NCI-H1436 treated with DMSO at 0.1 percent for 48 hours (cell line): ENCODE results near the gene PCAT7.
"Not testable (repeated sequence)": the region's sequence is repeated elsewhere in the genome, so short reads cannot be mapped to it uniquely, and the experiment has no call there.

Source experiments
- DNase-seq: peaks from one replicate; lab custom pipeline; 2025; lab: John Stamatoyannopoulos, UW

Gene PCAT7

DNA sequence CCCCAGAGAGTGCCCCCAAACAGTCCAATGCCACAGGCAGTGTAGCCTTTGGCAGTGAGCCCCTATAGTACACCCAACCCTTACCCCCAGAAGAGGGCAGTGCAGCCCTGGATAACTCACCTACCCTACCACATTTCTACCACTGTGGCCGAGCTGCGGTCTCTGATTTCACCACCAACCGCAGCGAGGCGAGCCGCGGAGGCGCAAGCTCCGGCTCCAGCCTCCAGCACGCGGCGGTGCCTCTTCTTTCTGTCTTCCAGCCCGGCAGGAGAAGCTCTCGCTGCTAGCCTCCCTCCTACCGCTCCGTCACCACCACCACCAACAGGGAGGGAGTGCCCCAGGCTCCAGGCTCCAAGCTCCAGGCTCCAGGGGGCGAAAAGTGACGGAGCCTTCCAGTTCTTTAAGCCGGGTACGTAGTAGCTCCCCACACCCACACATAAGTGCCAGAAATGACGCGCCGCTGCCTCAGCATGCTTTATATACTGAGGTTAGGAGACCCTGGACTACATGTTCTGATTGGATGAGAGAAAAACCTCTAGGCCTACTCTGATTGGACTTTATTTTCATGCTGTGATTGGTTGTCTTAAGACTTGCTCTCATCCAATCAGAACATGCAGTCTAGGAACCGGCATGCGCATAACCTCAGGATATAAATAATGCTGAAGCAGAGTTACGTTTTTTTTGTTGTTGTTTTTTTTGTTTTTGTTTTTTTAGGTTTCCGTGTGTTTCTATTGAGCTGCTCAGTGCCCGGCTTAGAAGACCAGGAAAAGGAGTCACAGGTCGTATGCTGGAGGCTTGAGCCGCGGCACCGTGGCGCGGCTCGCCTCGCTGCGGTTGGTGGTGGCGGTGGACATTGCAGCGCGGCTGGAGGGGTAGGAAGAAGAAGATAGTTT lies at the start of gene PCAT7:
PCAT7 (plus strand) TSS at position 645 of the 893 bp plus-strand sequence.
- DNase-seq, result peak; percentile 68

DNA sequence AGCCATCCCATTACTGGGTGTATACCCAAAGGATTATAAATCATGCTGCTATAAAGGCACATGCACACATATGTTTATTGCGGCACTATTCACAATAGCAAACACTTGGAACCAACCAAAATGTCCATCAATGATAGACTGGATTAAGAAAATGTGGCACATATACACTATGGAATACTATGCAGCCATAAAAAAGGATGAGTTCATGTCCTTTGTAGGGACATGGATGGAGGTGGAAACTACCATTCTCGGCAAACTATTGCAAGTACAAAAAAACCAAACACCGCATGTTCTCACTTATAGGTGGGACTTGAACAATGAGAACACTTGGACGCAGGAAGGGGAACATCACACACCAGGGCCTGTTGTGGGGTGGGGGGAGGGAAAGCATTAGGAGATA lies 48.5 kb upstream of the PCAT7 start:
- not testable (repeated sequence) for DNase-seq

DNA sequence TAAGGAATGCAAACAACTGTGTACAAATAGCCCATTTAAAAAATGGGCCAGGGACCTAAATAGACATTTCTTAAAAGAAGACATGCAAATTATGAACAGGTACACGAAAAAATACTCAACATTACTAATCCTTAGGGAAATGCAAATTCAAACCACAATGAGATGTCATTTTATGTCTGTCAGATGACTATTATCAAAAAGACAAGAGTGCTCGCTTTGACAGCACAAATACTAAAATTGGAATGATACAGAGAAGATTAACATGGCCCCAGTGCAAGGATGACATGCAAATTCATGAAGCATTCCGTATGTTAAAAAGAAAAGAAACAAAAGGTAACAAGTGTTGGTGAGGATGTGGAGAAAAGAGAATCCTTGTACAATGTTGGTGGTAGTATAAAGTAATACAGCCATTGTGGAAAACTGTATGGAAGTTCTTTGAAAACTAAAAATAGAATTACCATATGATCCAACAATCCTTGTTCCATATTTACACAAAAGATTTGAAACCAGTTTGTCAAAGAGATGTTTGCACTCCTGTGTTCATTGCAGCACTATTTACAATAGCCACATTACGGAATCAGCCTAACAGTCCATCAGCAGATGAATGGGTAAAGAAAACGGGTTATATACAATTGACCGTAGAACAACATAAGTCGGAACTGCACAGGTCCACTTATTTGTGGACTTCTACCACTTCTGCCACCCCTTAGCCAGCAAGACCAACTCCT lies 47.2 kb upstream of the PCAT7 start:
- no peak for DNase-seq

DNA sequence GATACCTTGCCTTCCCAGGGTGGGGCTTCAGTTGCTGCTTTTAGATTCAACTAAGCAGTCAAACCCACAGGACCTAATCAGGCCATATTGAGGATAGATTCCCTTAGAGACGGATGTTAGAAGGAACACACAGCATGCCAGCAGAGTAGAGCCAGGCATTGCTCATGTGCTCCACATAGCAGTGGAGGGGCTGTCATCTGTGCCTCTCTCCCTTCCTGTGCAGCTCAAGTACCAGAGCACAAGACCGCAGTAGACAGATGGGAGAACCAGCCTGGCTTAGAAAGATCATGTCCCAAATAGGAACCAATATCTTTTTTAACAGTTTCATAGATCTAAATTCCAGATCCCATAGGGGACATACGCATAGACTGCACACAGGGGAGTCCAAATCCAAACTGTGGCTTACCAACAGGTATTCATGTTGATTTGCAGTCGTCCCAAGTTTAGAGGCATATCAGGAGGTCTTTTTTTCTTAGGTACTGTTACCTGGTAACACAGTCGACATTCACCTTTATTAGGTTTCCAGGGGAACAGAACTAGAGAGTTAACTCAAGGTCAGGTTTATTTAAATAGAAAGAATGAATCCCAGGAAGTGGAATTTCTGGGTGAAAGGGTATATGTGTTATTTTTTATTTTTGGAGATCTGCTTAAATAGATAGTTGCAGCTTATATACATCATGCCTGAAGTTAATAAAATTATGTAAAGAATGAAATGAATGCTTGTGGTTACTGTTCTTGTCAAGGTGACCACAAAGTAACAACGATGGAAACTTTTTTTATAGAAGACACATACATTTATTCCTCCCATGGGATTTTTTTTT lies 43.5 kb upstream of the PCAT7 start:
- DNase-seq, result no peak

DNA sequence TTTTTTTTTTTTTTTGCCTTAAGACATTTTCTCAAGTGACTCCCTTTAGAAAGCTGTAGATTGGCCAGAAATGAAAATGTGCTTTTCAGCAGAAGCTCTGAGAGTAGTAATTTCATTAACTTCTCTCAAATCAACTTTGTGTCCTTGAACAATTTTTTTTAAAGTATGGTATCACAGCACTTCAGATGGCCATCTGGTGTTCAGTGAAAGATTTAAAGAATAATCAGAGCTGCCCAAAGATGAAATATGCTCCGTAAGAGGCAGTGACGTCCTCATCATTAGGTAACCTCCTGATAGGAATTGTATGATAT lies 43.0 kb upstream of the PCAT7 start:
- no peak for DNase-seq

DNA sequence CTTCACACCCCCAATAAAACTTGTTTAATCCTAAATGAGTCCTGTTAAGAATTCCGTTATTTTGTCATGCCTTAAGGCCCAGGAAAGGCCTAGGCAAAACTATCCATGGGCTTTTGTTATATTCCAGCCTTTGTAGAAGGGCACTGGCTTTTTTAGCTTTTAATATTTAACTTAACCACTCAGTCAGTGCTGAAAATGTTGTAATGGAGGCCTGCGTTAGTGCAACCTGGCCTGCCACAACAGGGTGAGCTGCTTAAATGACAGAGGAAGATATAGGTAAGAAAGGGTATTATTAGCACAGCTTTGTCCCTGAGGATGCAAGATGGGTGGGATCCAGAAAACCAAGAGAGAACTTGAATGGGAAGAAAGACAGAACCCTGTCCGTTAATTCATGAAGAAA lies 40.2 kb upstream of the PCAT7 start:
- no peak for DNase-seq

DNA sequence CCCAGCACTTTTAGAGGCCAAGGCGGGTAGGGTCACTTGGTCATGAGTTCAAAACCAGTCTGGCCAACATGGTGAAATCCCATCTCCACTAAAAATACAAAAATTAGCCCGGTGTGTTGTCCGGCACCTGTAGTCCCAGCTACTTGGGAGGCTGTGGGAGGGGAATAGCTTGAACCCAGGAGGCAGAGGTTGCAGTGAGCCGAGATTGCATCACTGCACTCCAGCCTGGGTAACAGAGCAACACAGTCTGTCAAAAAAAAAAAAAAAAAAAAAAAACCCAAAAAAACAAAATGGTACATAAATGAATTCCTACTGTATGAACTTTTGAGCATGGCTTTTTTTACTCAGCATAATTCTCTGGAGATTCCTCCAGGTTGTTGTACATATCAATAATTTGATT lies 37.6 kb upstream of the PCAT7 start:
- DNase-seq, result no peak

DNA sequence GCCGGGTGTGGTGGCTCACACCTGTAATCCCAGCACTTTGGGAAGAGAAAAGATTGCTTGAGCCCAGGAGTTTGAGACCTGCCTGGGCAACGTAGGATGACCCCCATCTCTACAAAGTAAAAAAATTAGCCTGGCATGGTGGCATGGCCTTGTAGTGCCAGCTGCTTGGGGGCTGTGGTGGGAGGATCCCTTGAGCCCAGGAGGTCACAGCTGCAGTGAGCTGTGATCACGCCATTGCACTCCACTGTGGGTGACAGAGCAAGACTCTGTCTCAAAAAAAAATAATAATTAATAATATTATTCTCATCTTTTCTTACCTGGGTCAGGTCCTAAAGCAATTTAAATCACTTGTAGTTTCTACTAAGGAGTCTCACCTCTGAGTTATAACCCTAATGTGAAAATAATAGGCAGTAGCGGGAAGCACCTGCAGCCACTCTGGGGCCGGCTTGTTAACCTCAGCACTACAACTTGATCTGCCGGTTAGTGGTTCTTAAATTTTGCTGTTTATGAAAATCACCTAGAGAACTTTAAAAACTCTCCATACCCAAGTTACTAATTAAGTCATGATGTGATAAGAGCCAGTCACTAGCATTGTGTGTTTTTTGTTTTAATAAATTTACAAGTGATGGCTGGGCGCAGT lies 29.4 kb upstream of the PCAT7 start:
- DNase-seq, result no peak

DNA sequence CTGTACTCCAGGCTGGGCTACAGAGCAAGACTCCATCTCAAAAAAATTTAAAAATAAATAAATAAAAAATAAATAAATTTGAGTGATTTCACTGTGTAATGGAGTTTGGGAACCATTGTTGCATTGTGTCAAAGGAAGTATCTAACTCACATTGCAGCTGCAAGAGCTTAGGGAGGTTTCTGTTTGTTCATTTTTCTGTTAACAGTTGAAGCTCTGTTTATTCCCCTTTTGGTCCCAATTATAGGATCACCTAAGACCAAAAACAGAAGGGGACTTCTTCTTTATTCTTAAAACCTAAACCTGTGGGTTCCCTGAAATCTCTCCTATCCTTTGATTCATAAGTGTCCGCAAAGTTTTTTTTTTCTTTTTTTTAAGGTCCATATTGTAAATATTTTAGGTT lies 28.6 kb upstream of the PCAT7 start:
- no peak for DNase-seq

DNA sequence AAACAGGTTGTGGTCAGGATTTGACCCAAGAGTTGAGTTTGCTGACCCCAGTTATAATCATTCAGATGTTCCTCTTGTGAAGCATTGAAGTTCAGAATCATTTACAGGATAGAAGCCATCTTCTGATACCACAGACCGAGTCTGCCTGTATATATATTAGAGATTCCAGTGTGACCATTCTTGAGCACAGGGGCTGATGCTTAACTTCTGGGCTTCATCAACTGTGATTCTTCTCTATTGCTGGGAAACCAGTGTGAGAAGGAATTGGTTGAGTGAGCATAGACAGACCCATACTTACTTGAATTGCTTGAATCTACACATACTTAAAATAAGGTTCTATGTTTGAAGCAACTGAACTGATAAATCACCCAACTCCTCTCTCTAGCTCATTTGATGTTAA lies 27.9 kb upstream of the PCAT7 start:
- no peak for DNase-seq

DNA sequence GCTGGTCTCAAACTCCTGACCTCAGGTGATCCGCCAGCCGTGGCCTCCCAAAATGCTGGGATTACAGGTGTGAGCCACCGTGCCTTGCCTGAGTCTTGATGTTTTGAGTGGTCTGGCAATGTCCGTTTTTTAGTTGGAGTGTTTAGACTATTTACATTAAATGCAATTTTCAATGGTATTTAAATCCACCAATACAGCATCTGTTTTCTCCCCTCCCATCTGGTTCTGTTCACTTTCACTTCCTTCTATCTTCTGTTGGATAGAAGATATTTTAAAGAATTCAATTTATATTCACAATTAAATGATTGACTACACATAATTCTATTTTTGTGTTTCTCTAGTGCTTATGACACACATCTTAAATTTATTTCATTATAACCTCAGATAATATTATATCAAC lies 26.0 kb upstream of the PCAT7 start:
- DNase-seq, result no peak

DNA sequence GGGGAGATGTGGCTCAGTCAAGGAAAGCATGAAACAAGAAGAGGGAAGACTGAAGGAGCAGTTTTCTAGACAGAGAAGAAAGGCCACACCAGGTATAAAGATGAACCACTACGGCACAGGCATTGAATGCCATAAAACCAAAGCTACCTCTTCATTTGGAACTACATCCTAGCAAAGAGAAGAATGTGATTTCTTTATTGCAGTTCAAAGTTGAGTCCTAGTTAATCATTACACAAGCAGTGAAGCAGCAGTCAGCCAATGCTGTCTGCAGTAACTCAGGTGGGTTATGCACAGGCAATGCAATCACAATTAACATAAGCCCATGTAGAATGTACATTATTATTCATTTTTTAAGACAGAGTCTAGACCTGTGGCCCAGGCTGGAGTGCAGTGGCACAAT lies 21.7 kb upstream of the PCAT7 start:
- no peak for DNase-seq

DNA sequence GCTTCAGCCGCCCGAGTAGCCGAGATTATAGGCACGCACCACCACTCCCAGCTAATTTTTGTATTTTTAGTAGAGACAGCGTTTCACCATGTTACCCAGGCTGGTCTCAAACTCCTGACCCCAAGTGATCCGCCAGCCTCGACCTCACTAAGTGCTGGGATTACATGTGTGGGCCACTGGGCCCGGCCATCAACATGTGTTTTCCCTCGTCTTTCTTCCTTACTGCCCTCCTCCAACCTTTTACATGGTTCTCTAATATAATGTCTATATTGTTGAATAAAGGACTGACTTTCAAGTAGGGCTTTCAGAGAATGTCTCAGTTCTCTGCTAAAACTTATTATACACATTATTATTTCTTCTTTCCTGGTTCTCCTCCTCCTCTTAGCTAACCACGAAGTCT lies 21.3 kb upstream of the PCAT7 start:
- no peak for DNase-seq

DNA sequence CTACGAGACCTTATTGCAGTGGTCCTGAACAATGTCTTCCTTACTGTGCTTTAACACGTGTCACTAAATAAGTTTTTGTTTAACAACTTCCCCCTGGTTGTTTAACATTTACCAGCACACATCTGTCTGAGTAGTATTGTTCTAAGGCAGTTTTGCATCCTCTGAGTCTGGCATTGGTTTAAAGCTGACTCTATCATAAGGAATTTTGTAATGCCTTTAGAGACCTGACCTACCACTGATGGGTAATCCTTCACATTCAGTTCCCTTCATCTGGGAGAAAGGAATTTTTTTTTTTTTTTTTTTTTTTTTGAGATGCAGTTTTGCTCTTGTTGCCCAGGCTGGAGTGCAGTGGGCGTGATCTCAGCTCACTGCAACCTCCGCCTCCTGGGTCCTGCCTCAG lies 20.0 kb upstream of the PCAT7 start:
- DNase-seq, result no peak

DNA sequence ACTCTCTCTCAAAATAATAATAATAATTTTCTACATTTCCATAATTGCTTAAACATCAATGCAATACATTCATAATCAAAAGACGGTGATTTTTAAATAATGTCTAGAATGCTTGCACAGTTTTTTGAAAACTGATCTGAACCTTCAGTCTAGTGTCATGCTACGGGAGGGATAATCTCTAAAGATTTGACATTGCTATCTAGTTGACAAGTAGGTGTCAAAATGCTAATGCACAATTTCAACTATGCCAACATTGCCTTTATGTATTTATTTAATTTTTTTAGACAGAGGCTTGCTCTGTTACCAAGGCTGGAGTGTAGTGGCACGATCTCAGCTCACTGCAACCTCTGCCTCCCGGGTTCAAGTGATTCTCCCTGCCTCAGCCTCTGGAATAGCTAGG lies 16.0 kb upstream of the PCAT7 start:
- no peak for DNase-seq

DNA sequence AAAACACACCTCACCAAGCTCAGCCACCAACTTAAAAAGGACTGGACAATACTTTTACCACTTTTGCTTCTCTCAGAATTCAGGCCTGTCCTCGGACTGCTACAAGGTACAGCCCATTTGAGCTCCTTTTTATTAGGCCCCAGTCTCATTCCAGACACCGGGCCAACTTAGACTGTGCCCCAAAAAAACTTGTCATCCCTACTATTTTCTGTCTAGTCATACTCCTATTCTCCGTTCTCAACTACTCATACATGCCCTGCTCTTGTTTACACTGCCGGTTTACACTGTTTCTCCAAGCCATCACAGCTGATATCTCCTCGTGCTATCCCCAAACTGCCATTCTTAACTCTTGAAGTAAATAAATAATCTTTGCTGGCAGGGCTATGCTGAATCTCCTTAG lies 10.5 kb upstream of the PCAT7 start:
- DNase-seq, result not testable (repeated sequence)

DNA sequence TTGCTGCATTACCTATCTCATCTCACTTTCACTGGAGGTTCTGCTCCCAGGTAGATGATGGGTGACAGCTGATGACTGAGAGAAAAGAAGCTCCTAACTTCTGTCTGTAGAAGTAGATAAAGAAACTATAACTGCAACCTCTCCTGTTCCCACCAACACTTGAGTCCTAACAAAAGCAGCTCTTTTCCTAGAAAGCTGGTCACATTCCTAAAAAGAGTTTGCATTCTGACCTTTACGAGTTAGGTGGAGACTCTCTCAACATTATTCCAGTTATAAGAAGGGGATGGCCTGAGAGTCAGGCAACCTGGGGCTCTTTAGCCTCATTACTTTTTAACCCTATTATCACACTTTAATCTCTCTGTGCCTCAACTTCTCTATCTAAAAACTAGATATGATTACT lies 8.9 kb upstream of the PCAT7 start:
- no peak for DNase-seq

DNA sequence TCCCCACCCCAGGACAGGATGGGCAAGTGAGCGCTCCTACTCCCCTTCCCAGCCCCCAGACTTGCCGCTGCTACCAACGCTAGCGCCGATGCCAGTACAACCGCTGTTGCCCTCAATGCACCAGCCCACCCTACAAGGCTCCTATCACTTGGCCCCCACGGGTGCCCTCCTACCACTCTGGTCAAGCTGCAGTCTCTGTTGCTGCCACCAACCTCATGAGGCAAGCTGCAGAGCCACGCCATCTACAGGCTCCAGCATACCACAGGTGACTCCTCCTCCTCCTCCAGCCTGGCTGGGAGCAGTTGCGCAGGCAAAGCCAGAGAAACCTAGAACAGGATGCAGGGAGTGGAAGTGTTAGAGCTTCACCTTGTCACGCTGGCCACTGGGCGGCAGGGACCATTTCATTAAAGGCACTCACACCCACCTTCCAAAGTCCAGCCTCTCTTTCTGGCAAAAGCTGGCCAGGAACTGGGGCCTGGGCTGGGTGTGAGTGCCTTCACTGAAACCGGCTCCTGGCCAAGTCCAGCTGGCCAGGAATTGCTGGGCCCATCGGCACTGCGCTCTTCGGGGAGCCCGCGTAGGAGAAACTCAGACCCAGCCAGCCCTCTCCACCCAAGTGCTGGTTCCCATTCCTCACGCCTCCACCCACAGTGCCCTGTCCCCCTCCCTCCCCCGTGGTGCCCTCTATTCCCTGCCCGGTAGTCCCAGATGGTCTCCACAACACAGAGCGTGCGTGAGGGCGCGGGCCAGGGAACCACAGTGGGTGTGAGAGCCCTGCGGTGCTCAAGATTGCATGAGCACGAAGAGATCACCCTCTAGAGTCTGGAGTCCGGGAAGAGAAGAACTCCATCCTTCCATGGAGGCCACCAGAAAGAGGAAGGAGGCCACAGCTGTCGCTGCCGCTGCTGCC lies 1.6 kb upstream of the PCAT7 start:
- no peak for DNase-seq

DNA sequence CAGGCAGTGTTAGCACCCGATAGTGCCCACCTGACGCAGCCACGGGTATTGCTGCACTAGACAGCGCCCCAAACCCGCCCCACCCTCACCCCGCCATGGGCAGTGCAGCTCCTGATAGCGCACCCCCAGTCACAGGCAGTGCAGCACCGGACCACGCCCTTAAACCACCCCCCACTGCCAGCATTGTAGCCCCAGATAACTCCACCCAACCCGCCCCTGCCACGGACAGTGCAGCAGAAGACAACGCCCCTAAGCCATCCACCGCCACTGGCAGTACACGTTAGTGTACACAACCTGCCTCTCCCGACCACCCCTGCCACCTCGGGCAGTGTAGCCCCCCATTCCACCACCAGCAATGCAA lies 825 bp upstream of the PCAT7 start:
- no peak for DNase-seq

DNA sequence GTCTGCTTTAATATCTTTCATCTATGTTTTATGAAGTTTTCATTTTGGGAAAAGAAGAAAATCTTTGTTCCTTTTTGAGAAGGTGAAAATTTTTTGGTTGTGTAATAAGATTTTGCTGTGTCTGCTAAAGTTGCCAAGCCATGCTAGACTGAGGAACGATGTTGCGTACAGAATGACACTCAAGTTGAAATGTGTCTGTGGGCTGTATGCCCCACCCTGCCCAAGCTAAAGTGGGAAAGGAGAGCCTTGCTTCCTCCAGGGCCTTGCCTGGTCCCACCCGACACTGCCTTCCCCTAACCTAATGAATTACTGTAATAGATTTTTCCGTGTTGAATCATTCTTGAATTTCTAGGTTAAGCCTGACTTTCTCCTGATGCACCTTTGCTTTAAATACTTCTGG lies 2.5 kb downstream of the PCAT7 start:
- DNase-seq, result no peak

DNA sequence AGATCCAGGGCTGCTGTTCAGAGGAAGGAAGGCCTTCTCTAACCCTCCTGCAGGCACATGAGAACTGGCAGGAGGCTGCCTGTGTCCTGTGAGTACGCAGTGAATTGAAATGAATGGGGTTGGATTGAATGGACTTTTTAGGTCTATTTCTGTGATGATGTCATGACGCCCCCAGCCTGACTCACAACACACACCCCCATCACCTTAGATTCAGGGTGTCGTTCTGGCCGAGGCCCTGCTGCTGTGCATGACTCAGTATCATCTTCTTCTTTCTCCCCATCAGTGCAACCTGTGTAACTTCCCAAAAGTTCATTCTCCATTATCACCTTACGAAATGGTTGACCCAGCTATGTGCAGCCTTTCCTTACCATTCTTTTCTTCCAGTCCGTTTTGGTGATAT lies 5.4 kb downstream of the PCAT7 start:
- no peak for DNase-seq
